AG08395 (cell line): ENCODE data around the gene UBFD1.
"Not testable (repeated sequence)": the region's sequence is repeated elsewhere in the genome, so short reads cannot be mapped to it uniquely, and the experiment has no call there.

Experiments used
- DNase-seq: peaks from one replicate; pipeline ENCODE4 v3.0.0; 2012; ENCODE audit warnings: mixed read lengths, low spot score

Gene UBFD1

DNA sequence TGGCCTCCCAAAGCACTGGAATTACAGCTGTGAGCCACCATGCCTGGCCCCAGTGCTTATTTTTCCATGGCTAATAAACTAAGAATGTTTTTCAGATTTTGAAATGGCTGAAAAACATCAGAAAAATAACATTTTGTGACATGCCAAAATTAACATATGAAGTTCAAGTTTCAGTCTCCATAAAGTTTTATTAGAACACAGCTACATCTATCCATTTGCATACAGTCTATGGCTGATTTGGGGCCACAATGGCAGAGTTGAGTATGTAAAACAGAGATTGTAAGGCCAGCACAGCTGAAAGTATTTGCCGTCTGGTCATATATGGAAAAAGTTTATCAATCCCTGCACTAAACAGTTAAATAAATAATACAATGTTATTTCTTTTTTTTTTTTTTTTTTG lies 52.4 kb downstream of the UBFD1 start:
- DNase-seq: no peak

DNA sequence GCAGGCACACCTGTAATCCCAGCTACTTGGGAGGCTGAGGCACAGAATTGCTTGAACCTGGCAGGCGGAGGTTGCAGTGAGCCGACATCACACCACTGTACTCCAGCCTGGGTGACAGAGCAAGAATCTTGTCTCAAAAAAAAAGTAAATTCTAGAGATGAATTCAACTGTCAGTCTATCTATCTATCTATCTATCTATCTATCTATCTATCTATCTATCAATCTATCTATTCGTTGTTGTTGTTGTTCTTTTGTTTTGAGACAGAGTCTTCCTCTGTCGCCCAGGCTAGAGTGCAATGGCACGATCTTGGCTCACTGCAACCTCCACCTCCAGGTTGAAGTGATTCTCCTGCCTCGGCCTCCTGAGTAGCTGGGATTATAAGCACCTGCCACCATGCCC lies 53.4 kb downstream of the UBFD1 start:
- not testable (repeated sequence) for DNase-seq

DNA sequence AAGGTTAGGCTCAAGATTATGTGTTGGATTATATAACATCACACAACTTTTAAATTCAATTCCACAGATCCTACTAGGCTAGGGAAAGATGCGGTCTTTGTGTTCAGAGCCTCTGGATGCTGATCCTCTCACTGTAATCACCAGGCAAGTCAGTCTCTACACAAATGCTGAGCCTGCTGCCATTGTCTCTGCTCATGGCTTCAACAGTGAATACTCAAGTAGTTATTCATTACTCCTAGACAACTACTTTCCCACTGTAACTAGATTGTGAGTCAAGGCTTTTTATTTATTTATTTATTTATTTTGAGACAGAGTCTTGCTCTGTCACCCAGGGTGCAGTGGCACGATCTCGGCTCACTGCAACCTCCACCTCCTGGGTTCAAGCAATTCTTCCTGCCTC lies 54.4 kb downstream of the UBFD1 start:
- DNase-seq: no peak

DNA sequence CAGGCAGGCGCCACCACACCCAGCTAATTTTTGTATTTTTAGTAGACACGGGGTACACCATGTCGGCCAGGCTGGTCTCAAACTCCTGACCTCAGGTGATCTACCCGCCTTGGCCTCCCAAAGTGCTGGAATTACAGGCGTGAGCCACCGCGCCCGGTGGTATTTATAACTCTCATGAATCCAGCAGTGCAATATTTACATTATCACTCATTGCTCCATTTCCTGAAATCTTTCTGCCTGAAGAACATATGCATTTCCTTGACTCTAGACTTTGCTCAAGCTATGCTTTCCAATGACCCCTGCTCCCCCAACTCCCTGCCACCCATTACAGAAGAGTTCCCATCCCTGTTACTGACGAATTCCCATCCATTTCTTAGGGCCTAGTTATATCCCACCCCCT lies 58.3 kb downstream of the UBFD1 start:
- DNase-seq: no peak
